ENCODE measurements around the gene KCTD4. TPM values are rescaled to one million over a fixed set of nuclear protein-coding genes. Genes with fewer than 3 reads are reported as not detected.

KCTD4 gene
- polyA plus RNA-seq, 1 donor (not counting 4 experiments of a cell fraction or from before 2014, with no cell fraction given) = 0.39 TPM

DNA sequence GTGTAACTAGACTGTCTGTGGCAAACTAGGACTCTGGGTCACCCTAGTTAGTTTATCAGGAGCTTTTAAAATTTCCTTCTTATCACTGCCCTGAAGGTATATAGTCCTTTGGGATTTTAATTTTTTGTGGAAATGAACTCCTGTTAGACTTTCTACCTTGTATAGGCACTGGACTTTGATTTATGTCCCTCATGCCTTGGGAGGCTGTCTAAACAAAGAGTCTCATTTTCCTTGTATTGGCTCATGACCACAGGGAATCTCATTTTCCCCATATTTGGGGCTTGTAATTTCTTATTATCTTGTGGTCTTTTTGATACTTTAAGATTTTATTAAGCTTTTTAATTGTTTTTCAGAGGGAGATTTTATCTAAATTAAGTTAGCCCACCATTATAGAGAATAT, 21.4 kb downstream of the KCTD4 start:
- Histone ChIP-seq H3K36me3 (ENCODE audit: control insufficient read depth in 2 of 2, extremely low read depth in 1 of 2, insufficient read depth in 2 of 2, low read length in 2 of 2) (peaks cover 4 to 12% of the 10 kb centered on the region in 2 experiments), H3K79me2 (ENCODE audit: control insufficient read depth, insufficient read depth, low read length) (peaks cover 31% of the 10 kb centered on the region), H3K4me1 (ENCODE audit: control insufficient read depth, extremely low read depth, insufficient read depth, low read length) (peaks cover 5% of the 10 kb centered on the region), H3K27ac (ENCODE audit: control insufficient read depth, insufficient read depth, low read length) (no peak overlapping the region), H2AFZ (ENCODE audit: control insufficient read depth, low read length) (no peak overlapping the region), H3K4me3 (ENCODE audit: control insufficient read depth in 2 of 3, extremely low read depth in 1 of 3, insufficient read depth in 2 of 3, low read depth in 1 of 3, low read length in 3 of 3) (no peak overlapping the region), H3K9ac (ENCODE audit: control insufficient read depth, extremely low read depth, insufficient read depth, low read length) (no peak overlapping the region), H3K9me3 (ENCODE audit: control insufficient read depth, low read depth, low read length) (no peaks in the 10 kb centered on the region), H3K9me1 (ENCODE audit: control insufficient read depth, extremely low read depth, insufficient read depth, low read length) (no peaks in the 10 kb centered on the region), H4K20me1 (ENCODE audit: control insufficient read depth, extremely low read depth, insufficient read depth, low read length) (no peaks in the 10 kb centered on the region), H3K4me2 (ENCODE audit: control insufficient read depth, extremely low read depth, insufficient read depth, low read depth, low read length) (no peak overlapping the region), H3K27me3 (ENCODE audit: control insufficient read depth, extremely low read depth, insufficient read depth, low read length) (no peaks in the 10 kb centered on the region)
- no peak for TF ChIP-seq CTCF (optimal IDR thresholded peaks at IDR 0.05 in 1 of 3, IDR thresholded peaks at IDR 0.05 in 1 of 3, conservative IDR thresholded peaks at IDR 0.05 in 1 of 3; ENCODE audit: extremely low read depth in 1 of 3, insufficient read depth in 2 of 3, low read length in 3 of 3)
- TF ChIP-seq EZH2 (IDR thresholded peaks at IDR 0.05; ENCODE audit: low read length) = no peak
- no peak for FAIRE-seq
- no peak for DNase-seq (ENCODE audit: low read depth, low spot score)
- dilution Hi-C loops (cut with MboI; ENCODE audit: extremely low pct_ligation_motif_present, low sequenced_read_pairs) = no loop called here

GRCh38 chr13:45178349-45179162, 22.3 kb downstream of the KCTD4 start:
- no peak for TF ChIP-seq CTCF (optimal IDR thresholded peaks at IDR 0.05 in 1 of 3, IDR thresholded peaks at IDR 0.05 in 1 of 3, conservative IDR thresholded peaks at IDR 0.05 in 1 of 3; ENCODE audit: extremely low read depth in 1 of 3, insufficient read depth in 2 of 3, low read length in 3 of 3)
- TF ChIP-seq EZH2 (IDR thresholded peaks at IDR 0.05; ENCODE audit: low read length) = no peak

More at GRCh38 chr13:45178349-45179162, 22.3 kb downstream of the KCTD4 start:
- Histone ChIP-seq H4K20me1 (ENCODE audit: control insufficient read depth, extremely low read depth, insufficient read depth, low read length) (no peaks in the 10 kb centered on the region), H3K4me2 (ENCODE audit: control insufficient read depth, extremely low read depth, insufficient read depth, low read depth, low read length) (no peak overlapping the region), H3K9me3 (ENCODE audit: control insufficient read depth, low read depth, low read length) (no peaks in the 10 kb centered on the region), H3K9me1 (ENCODE audit: control insufficient read depth, extremely low read depth, insufficient read depth, low read length) (no peaks in the 10 kb centered on the region), H3K9ac (ENCODE audit: control insufficient read depth, extremely low read depth, insufficient read depth, low read length) (no peak overlapping the region), H2AFZ (ENCODE audit: control insufficient read depth, low read length) (no peak overlapping the region), H3K4me1 (ENCODE audit: control insufficient read depth, extremely low read depth, insufficient read depth, low read length) (peaks cover 5% of the 10 kb centered on the region), H3K79me2 (ENCODE audit: control insufficient read depth, insufficient read depth, low read length) (peaks cover 34% of the 10 kb centered on the region), H3K27ac (ENCODE audit: control insufficient read depth, insufficient read depth, low read length) (no peak overlapping the region), H3K27me3 (ENCODE audit: control insufficient read depth, extremely low read depth, insufficient read depth, low read length) (no peaks in the 10 kb centered on the region), H3K36me3 (ENCODE audit: control insufficient read depth in 2 of 2, extremely low read depth in 1 of 2, insufficient read depth in 2 of 2, low read length in 2 of 2) (peaks cover 2 to 7% of the 10 kb centered on the region in 2 experiments), H3K4me3 (ENCODE audit: control insufficient read depth in 2 of 3, extremely low read depth in 1 of 3, insufficient read depth in 2 of 3, low read depth in 1 of 3, low read length in 3 of 3) (no peak overlapping the region)
- FAIRE-seq (no peak), DNase-seq (ENCODE audit: low read depth, low spot score) (no peak)
- dilution Hi-C loops (cut with MboI; ENCODE audit: extremely low pct_ligation_motif_present, low sequenced_read_pairs) = no loop called here

Measured in keratinocyte (primary cell).